HG03095 (cell line): ENCODE measurements around the gene KRTCAP2.

ENCODE experiments used
- ATAC-seq: cut with Tn5 transposase; IDR thresholded peaks from one replicate; pipeline ENCODE4 v1.9.1; 2021; ENCODE audit warnings: moderate library complexity; ENCODE audit not compliant: unreplicated experiment

Gene KRTCAP2

GRCh38 chr1:155120253-155120652 is 52.9 kb downstream of the KRTCAP2 start:
- ATAC-seq, result no peak
